GM18909 (cell line): ENCODE data around the gene OTOG.
"Not testable (repeated sequence)": the region's sequence is repeated elsewhere in the genome, so short reads cannot be mapped to it uniquely, and the experiment has no call there.

ENCODE experiments used
- ATAC-seq: cut with Tn5 transposase; IDR thresholded peaks from one replicate; pipeline ENCODE4 v1.9.1; 2021; ENCODE audit warnings: mild to moderate bottlenecking; ENCODE audit not compliant: unreplicated experiment, poor library complexity

OTOG gene

DNA sequence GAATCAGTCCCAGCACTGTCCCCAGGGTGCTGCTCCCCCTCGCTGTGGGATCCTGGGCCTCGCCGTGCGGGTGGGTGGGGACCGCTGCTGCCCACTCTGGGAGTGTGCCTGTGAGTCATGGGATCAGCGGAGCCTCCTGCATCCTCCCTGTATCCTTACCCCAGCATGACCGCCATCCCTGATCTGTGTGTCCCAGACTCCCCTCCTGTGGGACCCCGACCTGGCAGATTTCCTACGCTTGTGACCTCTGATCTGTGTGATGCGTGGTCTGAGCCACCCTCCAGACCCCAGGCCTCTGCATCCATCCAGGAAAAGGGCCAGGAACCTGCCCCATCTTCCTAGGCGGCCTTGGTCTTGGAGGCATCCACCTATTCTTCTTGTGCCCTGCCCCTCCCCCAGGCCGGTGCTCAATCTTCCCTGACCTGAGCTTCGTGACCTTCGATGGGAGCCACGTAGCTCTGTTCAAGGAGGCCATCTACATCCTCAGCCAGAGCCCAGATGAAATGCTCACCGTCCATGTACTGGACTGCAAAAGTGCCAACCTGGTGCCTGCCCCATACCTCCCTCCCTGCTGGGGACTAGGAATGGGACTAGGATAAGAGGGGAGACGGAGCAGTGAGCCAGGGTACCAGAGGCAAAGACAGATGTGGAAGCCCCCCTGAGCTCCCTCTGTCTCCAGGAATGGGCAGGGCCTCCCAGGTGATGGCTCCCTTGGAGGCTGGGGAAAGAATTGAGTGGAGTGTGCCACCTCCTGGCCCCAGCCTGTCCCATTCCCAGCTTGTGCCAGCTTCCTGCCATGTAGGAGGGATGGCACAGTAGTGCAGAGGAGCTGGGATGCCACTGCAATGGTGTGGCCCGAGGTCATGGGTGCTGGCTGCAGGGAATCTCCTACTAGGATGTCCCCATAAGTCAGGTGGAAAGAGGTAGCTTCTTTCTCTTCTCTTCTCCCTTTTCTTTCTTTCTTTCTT, 65.4 kb downstream of the OTOG start:
- ATAC-seq: no peak

GRCh38 chr11:17613428-17613962, 66.4 kb downstream of the OTOG start:
- no peak for ATAC-seq

GRCh38 chr11:17613983-17614382, 66.9 kb downstream of the OTOG start:
- ATAC-seq: no peak

- not testable (repeated sequence) for ATAC-seq
Observed at GRCh38 chr11:17622711-17623110, 75.7 kb downstream of the OTOG start.

DNA sequence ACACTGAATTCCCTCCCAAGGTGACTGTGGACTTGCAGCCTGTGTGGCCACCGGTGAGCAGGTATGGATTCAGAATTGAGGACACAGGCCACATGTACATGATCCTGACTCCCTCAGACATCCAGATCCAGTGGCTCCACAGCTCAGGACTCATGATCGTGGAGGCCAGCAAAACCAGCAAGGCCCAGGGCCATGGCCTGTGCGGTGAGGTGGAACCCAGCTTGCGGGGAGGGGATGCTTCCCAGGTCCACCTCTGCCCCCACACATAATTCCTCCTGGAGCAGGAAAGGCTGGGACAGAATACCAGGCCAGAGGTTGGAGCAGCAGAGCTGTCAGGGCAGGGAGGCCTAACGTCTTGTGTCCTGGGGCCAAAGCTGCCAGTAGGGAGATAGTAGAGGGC, 82.1 kb downstream of the OTOG start:
- ATAC-seq: no peak

DNA sequence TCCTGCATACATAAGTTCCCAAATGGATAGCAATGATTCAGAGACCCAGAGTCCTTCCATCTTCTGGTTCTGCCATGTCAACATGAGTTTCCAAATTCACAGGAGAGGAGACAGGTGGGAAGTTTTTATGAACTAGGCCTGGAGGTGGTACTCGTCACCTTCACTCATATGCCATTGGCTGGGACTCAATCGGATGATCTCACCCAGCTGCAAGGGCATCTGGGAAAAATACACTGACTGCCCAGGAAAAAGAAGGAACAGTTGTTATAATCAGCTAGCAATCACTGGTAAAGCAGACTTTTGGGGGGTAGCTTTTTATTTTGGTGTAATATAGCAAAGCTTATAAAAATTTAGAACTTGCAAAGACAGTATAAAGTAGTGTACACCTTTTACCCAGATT, 83.9 kb downstream of the OTOG start:
- no peak for ATAC-seq

GRCh38 chr11:17631702-17632365, 84.8 kb downstream of the OTOG start:
- ATAC-seq: no peak

DNA sequence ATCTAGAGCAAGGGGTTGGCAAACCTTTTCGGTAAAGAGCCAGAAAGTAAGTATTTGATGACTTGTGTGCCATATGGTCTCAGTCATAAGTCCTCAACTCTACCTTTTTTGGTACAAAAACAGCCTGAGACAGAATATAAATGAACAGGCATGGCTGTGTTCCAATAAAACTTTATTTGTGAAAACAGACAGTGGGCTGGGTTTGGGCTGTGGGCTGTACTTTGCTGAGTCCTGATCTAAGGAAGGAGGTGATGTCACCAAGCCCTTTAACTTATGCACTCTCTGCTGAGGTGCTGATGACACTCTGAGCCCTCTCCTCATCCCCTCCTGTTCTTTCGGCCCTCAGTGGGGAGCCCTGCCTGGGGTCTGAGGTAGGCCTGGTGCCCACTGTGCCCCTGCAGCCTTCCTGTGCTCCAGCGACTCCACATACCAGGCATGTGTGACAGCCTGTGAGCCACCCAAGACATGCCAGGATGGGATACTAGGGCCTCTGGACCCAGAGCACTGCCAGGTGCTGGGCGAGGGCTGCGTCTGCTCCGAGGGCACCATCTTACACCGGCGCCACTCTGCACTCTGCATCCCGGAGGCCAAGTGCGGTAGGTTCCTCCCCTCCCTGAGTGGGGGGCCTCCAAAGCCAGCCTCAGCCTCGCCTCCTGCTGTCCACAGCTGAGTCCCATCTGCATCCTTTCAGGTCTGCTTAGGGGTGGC, 86.4 kb downstream of the OTOG start:
- ATAC-seq: no peak

- ATAC-seq: no peak
Observed at GRCh38 chr11:17633987-17634775, 87.1 kb downstream of the OTOG start.

DNA sequence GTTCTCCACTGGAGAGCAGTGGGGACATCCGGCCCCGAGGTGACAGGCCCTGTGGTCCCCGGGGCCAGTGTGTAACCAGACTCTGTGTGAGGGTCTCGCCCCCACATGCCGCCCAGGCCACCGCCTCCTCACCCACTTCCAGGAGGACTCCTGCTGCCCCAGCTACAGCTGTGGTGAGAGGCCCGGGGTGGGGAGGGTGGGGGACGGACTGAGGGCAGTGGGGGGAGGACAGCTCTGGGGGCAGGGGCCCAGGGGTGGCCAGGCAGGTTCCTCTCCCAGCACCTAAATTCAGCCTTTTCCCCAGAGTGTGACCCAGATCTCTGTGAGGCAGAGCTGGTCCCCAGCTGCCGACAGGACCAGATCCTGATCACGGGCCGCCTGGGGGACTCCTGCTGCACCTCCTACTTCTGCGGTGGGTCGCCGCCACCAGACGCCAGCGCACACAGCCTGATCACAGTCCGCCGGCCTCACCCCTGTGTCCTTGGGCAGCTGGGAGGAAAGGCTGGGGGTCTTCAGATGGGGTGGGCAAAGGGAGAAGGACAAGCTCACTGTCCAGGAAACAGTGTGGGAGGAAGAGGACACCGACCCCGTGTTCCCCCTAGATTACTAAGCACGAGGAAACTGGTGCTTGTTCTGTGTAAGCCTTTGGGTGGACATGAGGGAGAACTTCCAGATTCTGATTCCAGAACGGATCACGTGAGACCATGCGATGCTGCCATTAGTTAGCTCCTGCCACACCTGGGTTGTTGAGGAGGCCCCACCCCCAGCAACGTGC, 87.9 kb downstream of the OTOG start:
- no peak for ATAC-seq

GRCh38 chr11:17635551-17635938, 88.5 kb downstream of the OTOG start:
- no peak for ATAC-seq

- no peak for ATAC-seq
Observed at GRCh38 chr11:17636721-17637120, 89.7 kb downstream of the OTOG start.

DNA sequence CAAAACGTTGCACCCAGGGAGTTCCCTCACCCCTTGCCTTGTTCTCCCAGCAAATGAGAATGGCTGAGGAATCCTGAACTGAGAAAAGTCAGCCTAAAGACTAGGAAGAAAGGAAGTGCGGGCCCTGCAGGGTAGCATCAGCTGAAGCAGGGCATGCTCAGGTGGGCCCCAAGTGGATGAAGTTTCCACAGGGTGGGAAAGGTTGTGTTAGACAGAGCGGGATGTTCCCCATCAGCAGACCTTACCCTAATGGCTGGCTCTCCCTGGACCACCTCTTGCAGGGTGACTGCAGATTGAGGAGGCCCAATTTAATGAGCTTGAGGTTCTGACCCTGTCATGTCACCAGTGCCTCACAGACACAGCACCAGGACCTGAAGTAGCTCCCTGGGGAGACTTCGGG, 90.8 kb downstream of the OTOG start:
- ATAC-seq: no peak

DNA sequence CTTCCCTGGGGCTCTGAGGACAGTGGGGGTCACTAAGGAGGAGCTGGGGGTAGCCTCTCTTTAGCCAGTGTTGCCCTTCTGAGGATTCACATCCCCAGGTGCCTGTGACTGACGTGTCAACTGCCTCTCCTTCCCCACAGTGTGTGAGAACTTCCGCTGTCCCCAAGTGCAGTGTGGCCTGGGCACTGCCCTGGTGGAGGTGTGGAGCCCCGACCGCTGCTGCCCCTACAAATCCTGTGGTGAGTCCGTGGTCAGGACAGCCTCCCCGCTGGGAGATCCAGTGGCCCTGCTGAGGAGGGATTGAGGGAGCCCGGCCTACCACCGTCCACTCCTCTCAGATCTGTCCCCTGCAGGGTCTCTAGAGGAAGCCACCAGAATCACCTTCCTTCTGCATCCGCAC, 91.3 kb downstream of the OTOG start:
- no peak for ATAC-seq

GRCh38 chr11:17639091-17639490, 92.0 kb downstream of the OTOG start:
- no peak for ATAC-seq

DNA sequence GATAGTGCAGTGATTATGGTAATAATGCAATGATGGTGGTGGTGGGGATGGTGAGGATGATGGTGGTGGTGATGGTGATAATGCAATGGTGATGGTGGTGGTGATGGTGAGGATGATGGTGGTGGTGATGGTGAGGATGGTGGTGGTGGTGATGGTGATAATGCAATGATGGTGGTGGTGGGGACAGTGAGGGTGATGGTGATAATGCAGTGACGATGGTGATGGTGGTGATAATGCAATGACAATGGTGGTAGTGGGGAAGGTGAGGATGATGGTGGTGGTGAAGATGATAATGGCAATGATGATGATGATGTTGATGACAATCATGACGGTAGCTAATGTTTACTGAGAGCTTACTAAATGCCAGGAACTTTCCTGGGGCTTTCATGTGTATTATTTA, 92.7 kb downstream of the OTOG start:
- ATAC-seq: no peak

DNA sequence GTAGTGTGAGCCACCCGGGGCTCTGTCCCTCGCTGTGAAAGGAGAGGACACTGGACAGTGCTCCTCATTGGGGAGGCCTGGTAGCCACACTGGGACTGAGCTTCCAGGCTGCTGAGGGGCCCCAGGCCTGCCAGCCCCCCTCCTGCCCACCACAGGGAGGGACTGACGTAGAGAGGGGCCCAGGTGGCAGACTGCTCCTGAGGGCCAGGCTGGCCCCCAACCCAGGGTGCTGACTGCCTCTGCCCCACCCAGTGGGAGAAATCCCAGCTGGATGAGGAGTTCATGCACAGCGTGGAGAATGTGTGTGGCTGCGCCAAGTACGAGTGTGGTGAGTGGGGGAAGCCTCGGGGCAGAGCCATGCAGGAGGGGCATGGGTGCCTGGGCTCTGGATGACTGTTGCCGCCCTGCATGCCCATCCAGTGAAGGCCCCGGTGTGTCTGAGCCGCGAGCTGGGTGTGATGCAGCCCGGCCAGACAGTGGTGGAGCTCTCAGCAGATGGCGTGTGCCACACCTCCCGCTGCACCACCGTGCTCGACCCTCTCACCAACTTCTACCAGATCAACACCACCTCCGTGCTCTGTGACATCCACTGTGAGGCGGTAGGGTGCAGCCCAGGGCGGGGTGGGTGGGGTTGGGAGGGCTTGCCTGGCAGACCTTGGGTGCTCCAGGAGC, 93.6 kb downstream of the OTOG start:
- ATAC-seq: no peak

DNA sequence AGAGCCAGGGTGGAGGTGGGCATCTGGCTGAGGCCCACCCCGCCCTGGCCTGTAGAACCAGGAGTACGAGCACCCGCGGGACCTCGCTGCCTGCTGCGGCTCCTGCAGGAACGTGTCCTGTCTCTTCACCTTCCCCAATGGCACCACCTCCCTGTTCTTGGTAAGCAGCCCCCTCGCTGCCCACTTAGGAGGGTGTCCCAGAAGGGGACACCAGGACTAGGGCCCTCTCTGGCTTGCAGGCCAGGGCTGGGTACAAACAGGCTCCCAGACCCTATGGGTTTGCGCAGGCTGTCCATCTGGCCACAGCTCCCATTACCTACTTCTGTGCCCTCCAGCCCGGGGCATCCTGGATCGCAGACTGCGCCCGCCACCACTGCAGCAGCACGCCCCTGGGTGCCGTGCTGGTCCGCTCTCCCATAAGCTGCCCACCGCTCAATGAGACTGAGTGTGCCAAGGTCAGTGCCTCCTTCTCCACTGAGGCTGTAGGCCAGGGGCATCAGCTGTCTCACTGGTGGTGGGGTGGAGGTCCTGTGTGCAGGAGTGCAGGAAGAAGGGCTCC, 94.8 kb downstream of the OTOG start:
- no peak for ATAC-seq
